Mesendoderm (in vitro differentiated cells): Measurements from ENCODE around the gene CAPG.
"Not testable (repeated sequence)": the region's sequence is repeated elsewhere in the genome, so short reads cannot be mapped to it uniquely, and the experiment has no call there.

Source experiments
- DNase-seq: peaks from one replicate; pipeline ENCODE4 v3.0.0; 2013
- H2AK5ac ChIP-seq: 2 replicates; pipeline ENCODE4 v1.6.1; 2013; ENCODE audit warnings: low read length, inconsistent platforms
- H2BK120ac ChIP-seq: 2 replicates; pipeline ENCODE4 v1.6.1; 2013; ENCODE audit warnings: low read depth, mild to moderate bottlenecking, low read length, moderate library complexity, mixed read lengths
- H2BK15ac ChIP-seq: replicated peaks from 2 replicates; pipeline ENCODE4 v1.6.1; 2013; ENCODE audit warnings: low read depth, mild to moderate bottlenecking, moderate library complexity
- H2BK5ac ChIP-seq: 2 replicates; pipeline ENCODE4 v1.6.1; 2013; ENCODE audit warnings: low read length, inconsistent platforms
- H3K18ac ChIP-seq: 2 replicates; pipeline ENCODE4 v1.6.1; 2013; ENCODE audit warnings: mild to moderate bottlenecking, low read length, mixed read lengths
- H3K23ac ChIP-seq: one replicate; pipeline ENCODE4 v1.6.1; 2013; ENCODE audit warnings: low read length
- H3K27ac ChIP-seq: 2 replicates; pipeline ENCODE4 v1.5.1; 2013; ENCODE audit warnings: low read depth, mild to moderate bottlenecking, inconsistent platforms, low read length, moderate library complexity
- H3K27me3 ChIP-seq: 2 replicates; pipeline ENCODE4 v1.6.1; 2013; ENCODE audit warnings: low read length, control low read depth, mild to moderate bottlenecking, inconsistent platforms; ENCODE audit not compliant: insufficient read depth, poor library complexity
- H3K36me3 ChIP-seq: 2 replicates; pipeline ENCODE4 v1.6.1; 2013; ENCODE audit warnings: low read length, inconsistent platforms; ENCODE audit not compliant: control insufficient read depth, insufficient read depth
- H3K4ac ChIP-seq: one replicate; pipeline ENCODE4 v1.6.1; 2013; ENCODE audit warnings: low read depth, mild to moderate bottlenecking, low read length, moderate library complexity
- H3K4me1 ChIP-seq: 2 replicates; pipeline ENCODE4 v1.6.1; 2013; ENCODE audit warnings: low read depth, low read length, inconsistent platforms; ENCODE audit not compliant: control insufficient read depth
- H3K4me2 ChIP-seq: 2 replicates; pipeline ENCODE4 v1.6.1; 2013; ENCODE audit warnings: low read length
- H3K4me3 ChIP-seq: 2 replicates; pipeline ENCODE4 v1.5.1; 2013; ENCODE audit warnings: mild to moderate bottlenecking, low read length
- H3K56ac ChIP-seq: one replicate; pipeline ENCODE4 v1.6.1; 2013; ENCODE audit warnings: low read length
- H3K79me1 ChIP-seq: 2 replicates; pipeline ENCODE4 v1.6.1; 2013; ENCODE audit warnings: low read length, inconsistent platforms
- H3K79me2 ChIP-seq: 2 replicates; pipeline ENCODE4 v1.6.1; 2013; ENCODE audit warnings: mild to moderate bottlenecking, low read length; ENCODE audit not compliant: control insufficient read depth, insufficient read depth
- H3K9ac ChIP-seq: 2 replicates; pipeline ENCODE4 v1.6.1; 2013; ENCODE audit warnings: low read length, inconsistent platforms
- H4K5ac ChIP-seq: one replicate; pipeline ENCODE4 v1.6.1; 2013; ENCODE audit warnings: low read length
- H4K8ac ChIP-seq: one replicate; pipeline ENCODE4 v1.6.1; 2013; ENCODE audit warnings: low read depth, mild to moderate bottlenecking, control low read depth, low read length, moderate library complexity
- WGBS: extraction: QIAGEN DNeasy Blood & Tissue Kit; methylation state at CpG from one replicate; pipeline ENCODE4 v1.1.7; 2013; ENCODE audit warnings: low lambda C conversion rate, missing lambda C conversion rate; ENCODE audit not compliant: insufficient coverage; ENCODE audit errors: extremely low coverage; 5-methylcytosine and 5-hydroxymethylcytosine counted together

Gene CAPG

DNA sequence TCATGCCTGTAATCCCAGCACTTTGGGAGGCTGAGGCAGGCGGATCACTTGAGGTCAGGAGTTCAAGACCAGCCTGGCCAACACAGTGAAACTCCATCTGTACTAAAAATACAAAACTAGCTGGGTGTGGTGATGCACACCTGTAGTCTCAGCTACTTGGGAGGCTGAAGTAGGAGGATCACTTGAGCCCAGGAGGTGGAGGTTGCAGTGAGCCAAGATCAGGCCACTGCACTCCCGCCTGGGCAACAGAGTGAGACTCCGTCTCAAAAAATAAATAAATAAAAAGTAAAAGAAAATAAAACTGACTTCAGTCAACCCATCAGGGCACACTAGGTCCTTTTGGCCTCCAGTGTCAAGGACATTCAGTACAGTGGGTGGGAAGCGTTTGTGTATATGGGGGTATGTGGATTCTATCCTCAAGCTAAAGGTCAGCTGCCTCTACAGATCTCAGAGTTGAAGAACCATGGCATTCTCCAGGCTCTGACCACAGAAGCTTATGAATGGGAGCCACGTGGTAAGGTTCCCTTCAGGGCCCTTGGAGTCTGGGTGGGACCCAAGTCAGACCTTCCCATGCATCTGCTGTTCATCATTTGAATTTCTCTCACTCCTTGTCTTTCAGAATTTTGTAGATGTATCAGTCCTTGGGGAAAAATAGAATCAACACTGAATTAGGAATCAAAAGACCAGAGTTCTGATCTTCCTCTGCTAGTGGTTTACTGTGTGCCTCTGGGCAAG lies 47.3 kb downstream of the CAPG start:
- H3K9ac ChIP-seq, H3K23ac ChIP-seq, H4K5ac ChIP-seq, H3K18ac ChIP-seq, H2BK5ac ChIP-seq, H4K8ac ChIP-seq, H3K4me2 ChIP-seq, H3K56ac ChIP-seq, H3K79me2 ChIP-seq, H3K4ac ChIP-seq, H3K36me3 ChIP-seq, H3K79me1 ChIP-seq, DNase-seq, H2AK5ac ChIP-seq, H3K4me1 ChIP-seq, H2BK15ac ChIP-seq, H2BK120ac ChIP-seq, H3K27me3 ChIP-seq, H3K4me3 ChIP-seq, H3K27ac ChIP-seq: not testable (repeated sequence)
- WGBS = no CpG with 5 or more reads among the region's 5 CpGs

DNA sequence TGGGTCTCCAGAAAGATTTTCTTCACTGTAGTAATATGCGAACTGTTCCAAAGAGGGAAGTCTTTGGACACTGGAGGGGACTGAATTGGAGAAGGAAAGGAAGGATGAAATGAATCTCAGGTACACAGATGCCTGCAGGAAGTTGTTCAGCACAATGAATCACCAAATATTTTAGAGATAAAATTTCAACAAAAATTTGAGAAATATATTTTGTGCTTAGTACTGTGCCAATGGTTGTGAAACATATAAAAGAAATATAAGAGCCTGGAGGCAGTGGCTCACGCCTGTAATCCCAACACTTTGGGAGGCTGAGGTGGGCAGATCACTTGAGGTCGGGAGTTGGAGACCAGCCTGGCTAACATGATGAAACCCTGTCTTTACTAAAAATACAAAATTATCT lies 52.4 kb downstream of the CAPG start:
- WGBS = no CpG with 5 or more reads among the region's 3 CpGs
- no peaks in the 10 kb centered on the region for H3K27me3 ChIP-seq
- H2AK5ac ChIP-seq = no peak overlapping the region
- peaks cover 4% of the 10 kb centered on the region for H3K79me1 ChIP-seq
- no peak overlapping the region for H4K5ac ChIP-seq
- no peak overlapping the region for H3K4me3 ChIP-seq
- H2BK15ac ChIP-seq = no peak overlapping the region
- no peak overlapping the region for H3K9ac ChIP-seq
- H3K27ac ChIP-seq = no peak overlapping the region
- H4K8ac ChIP-seq = no peak overlapping the region
- no peak for DNase-seq
- no peak overlapping the region for H3K56ac ChIP-seq
- no peak overlapping the region for H3K4me2 ChIP-seq
- H3K36me3 ChIP-seq = no peaks in the 10 kb centered on the region
- H3K4ac ChIP-seq = no peak overlapping the region
- no peak overlapping the region for H2BK5ac ChIP-seq
- H3K79me2 ChIP-seq = no peaks in the 10 kb centered on the region
- H2BK120ac ChIP-seq = no peak overlapping the region
- H3K18ac ChIP-seq = no peak overlapping the region
- H3K23ac ChIP-seq = no peak overlapping the region
- H3K4me1 ChIP-seq = peaks cover 6% of the 10 kb centered on the region

DNA sequence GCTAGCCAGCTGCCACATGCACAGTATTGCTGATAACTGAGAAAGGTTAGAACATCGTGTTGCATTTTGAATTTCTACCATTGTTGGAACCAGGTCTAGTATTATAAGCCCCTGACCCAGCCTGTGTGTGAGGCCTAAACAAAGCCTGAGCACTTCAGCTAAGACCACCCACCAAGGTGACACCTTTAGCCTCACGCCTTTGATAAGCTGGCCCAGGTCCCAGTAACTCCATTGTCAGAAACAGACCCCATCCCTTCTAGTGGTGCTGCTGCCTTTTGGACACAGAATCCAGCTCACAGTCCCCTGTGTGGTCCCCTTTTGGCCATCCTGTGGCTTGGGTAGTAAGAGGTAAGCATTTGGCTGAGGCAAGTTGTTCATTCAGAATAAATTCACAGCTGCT lies 54.0 kb downstream of the CAPG start:
- Histone ChIP-seq H3K27ac (no peak overlapping the region), H3K4ac (no peak overlapping the region), H3K36me3 (no peaks in the 10 kb centered on the region), H3K4me1 (peaks cover 6% of the 10 kb centered on the region), H3K27me3 (no peaks in the 10 kb centered on the region), H2BK15ac (no peak overlapping the region), H3K23ac (no peak overlapping the region), H4K5ac (no peak overlapping the region), H3K9ac (no peak overlapping the region), H4K8ac (no peak overlapping the region), H3K79me1 (peaks cover 4% of the 10 kb centered on the region), H3K79me2 (no peaks in the 10 kb centered on the region), H3K56ac (no peak overlapping the region), H3K18ac (no peak overlapping the region), H2BK120ac (no peak overlapping the region), H3K4me2 (no peak overlapping the region), H3K4me3 (no peak overlapping the region), H2AK5ac (no peak overlapping the region), H2BK5ac (no peak overlapping the region)
- no CpG with 5 or more reads among the region's 2 CpGs for WGBS
- peak; percentile 83 for DNase-seq

DNA sequence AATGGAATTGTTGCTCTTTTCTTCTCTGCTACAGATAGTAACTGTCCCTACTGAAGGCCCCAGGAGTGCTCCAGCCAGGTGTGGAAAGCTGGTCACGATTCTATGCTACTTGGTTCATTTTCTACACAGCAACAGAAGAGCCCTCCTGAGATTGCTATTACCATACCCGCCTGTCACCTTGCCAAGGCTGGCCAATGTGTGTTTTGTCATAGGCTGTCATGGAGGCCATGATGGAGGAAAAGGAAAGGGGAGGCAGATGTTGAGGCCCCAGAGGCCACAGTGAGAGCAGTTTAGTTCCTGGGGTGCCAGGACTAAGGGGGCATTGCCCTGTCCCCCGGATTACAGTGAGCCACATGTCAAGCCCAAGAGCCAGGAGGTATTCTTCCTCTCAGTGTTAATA lies 54.6 kb downstream of the CAPG start:
- DNase-seq = no peak

DNA sequence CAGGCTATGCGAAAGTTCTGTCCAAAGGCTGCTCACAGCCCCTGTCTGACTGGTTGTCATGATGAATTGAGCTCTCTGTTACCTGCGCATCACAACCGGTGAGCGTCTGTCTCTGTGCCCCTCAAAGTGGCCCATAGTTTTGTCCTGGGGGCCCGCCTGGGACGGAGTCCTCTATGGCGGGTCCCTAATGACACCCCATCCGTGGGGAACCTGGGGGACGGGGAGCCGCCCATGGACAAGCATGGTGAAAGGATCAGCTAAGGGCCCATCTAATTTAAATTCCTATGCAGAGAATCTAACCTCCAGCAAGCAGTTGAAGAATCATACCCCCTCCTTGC lies 55.1 kb downstream of the CAPG start:
- Histone ChIP-seq H2BK15ac (no peak overlapping the region), H3K79me1 (peaks cover 4% of the 10 kb centered on the region), H3K4me3 (peak overlapping the region; percentile 87), H2BK5ac (no peak overlapping the region), H3K4me2 (peak overlapping the region; percentile 79), H3K18ac (no peak overlapping the region), H2BK120ac (no peak overlapping the region), H3K23ac (no peak overlapping the region), H3K4ac (peak overlapping the region; percentile 73), H3K27me3 (no peaks in the 10 kb centered on the region), H3K9ac (peak overlapping the region; percentile 85), H4K5ac (no peak overlapping the region), H3K79me2 (no peaks in the 10 kb centered on the region), H3K27ac (peak overlapping the region; percentile 1), H3K4me1 (peaks cover 6% of the 10 kb centered on the region), H3K56ac (peak overlapping the region; percentile 94), H4K8ac (no peak overlapping the region), H3K36me3 (peaks cover 1% of the 10 kb centered on the region), H2AK5ac (no peak overlapping the region)
- DNase-seq = peak; percentile 23
- WGBS = no CpG with 5 or more reads among the region's 10 CpGs

More for the DNA sequence above, 54.6 kb downstream of the CAPG start:
- H3K4me2 ChIP-seq = no peak overlapping the region
- no CpG with 5 or more reads among the region's 3 CpGs for WGBS
- no peak overlapping the region for H2AK5ac ChIP-seq
- H3K36me3 ChIP-seq = peaks cover 1% of the 10 kb centered on the region
- H2BK5ac ChIP-seq = no peak overlapping the region
- no peak overlapping the region for H2BK120ac ChIP-seq
- no peak overlapping the region for H4K8ac ChIP-seq
- no peak overlapping the region for H3K9ac ChIP-seq
- no peak overlapping the region for H3K4ac ChIP-seq
- no peak overlapping the region for H3K27ac ChIP-seq
- no peak overlapping the region for H3K56ac ChIP-seq
- no peaks in the 10 kb centered on the region for H3K79me2 ChIP-seq
- peaks cover 4% of the 10 kb centered on the region for H3K79me1 ChIP-seq
- no peak overlapping the region for H3K23ac ChIP-seq
- H3K27me3 ChIP-seq = no peaks in the 10 kb centered on the region
- H3K18ac ChIP-seq = no peak overlapping the region
- H4K5ac ChIP-seq = no peak overlapping the region
- peaks cover 6% of the 10 kb centered on the region for H3K4me1 ChIP-seq
- H3K4me3 ChIP-seq = no peak overlapping the region
- no peak overlapping the region for H2BK15ac ChIP-seq
